HCT116 (cell line): ENCODE measurements around the gene ATN1.

Experiments used
- CEBPB ChIP-seq: IDR thresholded peaks from 2 replicates; pipeline ENCODE4 v1.6.1; 2012; ENCODE audit warnings: low read depth
- CTCF ChIP-seq, 3 experiments: fragments of 200-600 bp in 1 of 3; sonication (generic) in 1 of 3; IDR thresholded peaks in 2 of 3; conservative IDR thresholded peaks in 1 of 3; 2 replicates each; pipeline ENCODE4 v1.5.1; 2012 to 2017; ENCODE audit warnings: low read depth in 2 of 3, low read length in 2 of 3, antibody characterized with exemption in 1 of 3, borderline replicate concordance in 1 of 3, control low read depth in 1 of 3, mild to moderate bottlenecking in 1 of 3, mixed read lengths in 1 of 3, mixed run types in 1 of 3, moderate library complexity in 1 of 3; ENCODE audit not compliant: insufficient read depth in 1 of 3
- EZH2 ChIP-seq: fragments of 200-600 bp; sonication (generic); IDR thresholded peaks from 2 replicates; pipeline ENCODE4 v1.6.1; 2017; ENCODE audit warnings: antibody characterized with exemption, mixed run types
- POLR2AphosphoS5 ChIP-seq: IDR thresholded peaks from 2 replicates; pipeline ENCODE4 v1.6.1; 2011; ENCODE audit warnings: mild to moderate bottlenecking, low read depth, low read length, moderate library complexity
- SIN3A ChIP-seq: IDR thresholded peaks from 2 replicates; pipeline ENCODE4 v1.6.1; 2012; ENCODE audit warnings: low read depth
- YY1 ChIP-seq: IDR thresholded peaks from 2 replicates; pipeline ENCODE4 v1.6.1; 2011; ENCODE audit warnings: low read length, low read depth, moderate library complexity, mild to moderate bottlenecking; ENCODE audit not compliant: insufficient replicate concordance; ENCODE audit errors: extremely low read depth

- no peak for TF ChIP-seq CTCF (IDR thresholded peaks at IDR 0.05 in 2 of 3, conservative IDR thresholded peaks at IDR 0.05 in 1 of 3; ENCODE audit: borderline replicate concordance in 1 of 3, insufficient read depth in 1 of 3, low read depth in 2 of 3, low read length in 2 of 3)
- TF ChIP-seq SIN3A = no peak
- no peak for TF ChIP-seq EZH2
- no peak for TF ChIP-seq YY1
- no peak for TF ChIP-seq CEBPB
- TF ChIP-seq POLR2AphosphoS5 = no peak
These were observed 22.2 kb upstream of the ATN1 start for GRCh38 chr12:6905414-6906040.
